SK-N-SH (cell line): ENCODE measurements around the gene NHSL1.

ENCODE experiments used
- EP300 ChIP-seq, 2 experiments: IDR thresholded peaks; 2 replicates each; pipeline versions ENCODE4 v1.4.0 to v1.6.1; 2012; ENCODE audit warnings: borderline replicate concordance in 1 of 2, low read depth in 1 of 2, low read length in 1 of 2
- SMC3 ChIP-seq: IDR thresholded peaks from 2 replicates; pipeline ENCODE4 v1.6.1; 2012; ENCODE audit warnings: low read depth, low read length, improper control_type of control experiment
- TF ChIP-seq, protein P1 (sequence below): fragments of 200-600 bp; sonication (generic); IDR thresholded peaks from 2 replicates; pipeline ENCODE4 v1.6.1; 2017; ENCODE audit warnings: antibody characterized with exemption, mild to moderate bottlenecking, moderate library complexity

DNA sequence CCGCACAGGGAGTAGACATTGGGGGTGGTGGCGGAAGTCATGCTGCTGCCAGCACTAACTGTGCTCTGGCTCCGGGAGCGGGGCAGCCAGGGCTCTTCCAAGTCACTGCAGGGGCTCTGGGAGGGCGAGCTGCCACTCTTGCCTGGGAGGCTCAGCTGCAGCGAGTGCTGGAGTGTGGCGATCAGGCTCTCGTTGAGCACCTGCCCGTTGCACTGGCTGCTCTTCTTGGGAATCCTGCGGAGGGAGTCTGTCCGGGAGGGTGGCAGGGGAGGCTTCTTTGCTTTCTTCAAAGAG is 67.3 kb downstream of the NHSL1 start:
- no peak for TF ChIP-seq EP300 (IDR thresholded peaks at IDR 0.05; ENCODE audit: borderline replicate concordance in 1 of 2, low read depth in 1 of 2, low read length in 1 of 2)
- TF ChIP-seq SMC3: no peak
- TF ChIP-seq, protein P1, sequence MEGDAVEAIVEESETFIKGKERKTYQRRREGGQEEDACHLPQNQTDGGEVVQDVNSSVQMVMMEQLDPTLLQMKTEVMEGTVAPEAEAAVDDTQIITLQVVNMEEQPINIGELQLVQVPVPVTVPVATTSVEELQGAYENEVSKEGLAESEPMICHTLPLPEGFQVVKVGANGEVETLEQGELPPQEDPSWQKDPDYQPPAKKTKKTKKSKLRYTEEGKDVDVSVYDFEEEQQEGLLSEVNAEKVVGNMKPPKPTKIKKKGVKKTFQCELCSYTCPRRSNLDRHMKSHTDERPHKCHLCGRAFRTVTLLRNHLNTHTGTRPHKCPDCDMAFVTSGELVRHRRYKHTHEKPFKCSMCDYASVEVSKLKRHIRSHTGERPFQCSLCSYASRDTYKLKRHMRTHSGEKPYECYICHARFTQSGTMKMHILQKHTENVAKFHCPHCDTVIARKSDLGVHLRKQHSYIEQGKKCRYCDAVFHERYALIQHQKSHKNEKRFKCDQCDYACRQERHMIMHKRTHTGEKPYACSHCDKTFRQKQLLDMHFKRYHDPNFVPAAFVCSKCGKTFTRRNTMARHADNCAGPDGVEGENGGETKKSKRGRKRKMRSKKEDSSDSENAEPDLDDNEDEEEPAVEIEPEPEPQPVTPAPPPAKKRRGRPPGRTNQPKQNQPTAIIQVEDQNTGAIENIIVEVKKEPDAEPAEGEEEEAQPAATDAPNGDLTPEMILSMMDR: no peak
